HG03103 (cell line): ENCODE data around the gene HS3ST6.
"Not testable (repeated sequence)": the region's sequence is repeated elsewhere in the genome, so short reads cannot be mapped to it uniquely, and the experiment has no call there.

Experiments
- ATAC-seq: cut with Tn5 transposase; IDR thresholded peaks from one replicate; pipeline ENCODE4 v1.9.1; 2021; ENCODE audit warnings: low read depth; ENCODE audit not compliant: unreplicated experiment

The HS3ST6 gene

DNA sequence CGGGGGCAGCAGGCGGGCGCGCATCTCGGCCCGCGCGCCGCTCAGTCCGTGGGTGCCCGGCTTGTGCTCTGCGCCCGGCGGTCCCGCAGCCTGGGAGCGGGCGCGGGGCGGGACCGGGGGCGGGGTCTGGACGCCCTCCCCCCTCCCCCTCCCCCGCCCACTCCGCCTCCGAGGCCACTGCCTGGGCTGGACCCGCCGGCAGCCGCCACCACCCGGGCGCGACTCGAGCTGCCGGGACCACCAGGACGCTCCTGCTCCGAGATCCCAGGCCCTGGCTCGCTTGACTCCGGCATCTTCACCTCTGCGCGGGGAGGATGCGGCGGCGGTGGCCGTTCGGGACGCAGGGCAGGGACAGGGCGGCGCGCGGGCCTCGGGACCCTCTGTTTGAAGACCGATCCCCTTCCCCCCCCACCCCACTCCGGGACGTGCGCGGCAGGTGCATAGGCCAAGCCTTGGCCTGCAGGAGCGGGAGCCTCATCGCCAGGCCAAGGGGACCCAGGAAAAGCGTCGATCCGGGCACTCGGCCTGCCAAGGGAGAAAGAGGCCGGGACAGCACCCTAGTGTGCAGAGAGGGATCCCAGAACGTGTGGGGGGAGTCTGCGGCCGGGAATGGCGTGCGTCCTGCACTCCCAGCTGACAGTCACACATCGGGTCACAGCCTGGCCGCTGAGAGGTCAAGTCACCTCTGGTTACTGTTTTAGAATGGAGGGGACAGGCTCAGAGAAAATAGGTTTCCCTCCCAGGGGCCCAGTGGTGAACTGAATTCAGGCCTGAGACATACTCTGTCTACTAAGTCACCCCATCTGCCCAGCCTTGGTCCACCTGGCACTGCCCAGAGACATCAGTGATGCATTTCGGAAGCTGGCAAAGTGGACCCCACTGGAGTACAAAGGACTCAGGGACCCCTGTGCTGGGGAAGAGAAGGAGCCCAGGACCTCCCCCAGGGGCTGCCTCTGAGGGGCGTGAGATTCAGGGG, at the start of gene HS3ST6:
HS3ST6 (minus strand) TSS at position 65 of the 976 bp plus-strand sequence. CDS start 92 bp downstream, outside the sequence.
- no peak for ATAC-seq

DNA sequence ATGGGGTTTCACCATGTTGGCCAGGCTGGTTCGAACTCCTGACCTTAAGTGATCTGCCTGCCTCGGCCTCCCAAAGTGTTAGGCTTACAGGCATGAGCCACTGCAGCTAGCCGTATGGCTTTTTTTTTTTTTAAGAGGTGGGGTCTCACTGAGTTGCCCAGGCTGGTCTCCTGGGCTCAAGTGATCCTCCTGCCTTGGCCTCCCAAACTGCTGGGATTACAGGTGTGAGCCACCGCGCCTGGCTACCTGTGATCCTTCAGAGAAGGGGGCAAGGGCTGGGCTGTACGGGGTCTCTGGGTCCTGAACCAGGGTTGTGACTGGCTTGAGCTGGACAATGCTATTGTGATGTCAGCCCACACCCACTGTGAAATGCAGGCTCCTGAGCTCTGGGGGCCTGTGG, 48.2 kb upstream of the HS3ST6 start, which contains the start of gene RNF151:
RNF151 (plus strand) TSS at position 397 of the 400 bp plus-strand sequence. CDS start 26 bp downstream, outside the sequence.
- no peak for ATAC-seq

DNA sequence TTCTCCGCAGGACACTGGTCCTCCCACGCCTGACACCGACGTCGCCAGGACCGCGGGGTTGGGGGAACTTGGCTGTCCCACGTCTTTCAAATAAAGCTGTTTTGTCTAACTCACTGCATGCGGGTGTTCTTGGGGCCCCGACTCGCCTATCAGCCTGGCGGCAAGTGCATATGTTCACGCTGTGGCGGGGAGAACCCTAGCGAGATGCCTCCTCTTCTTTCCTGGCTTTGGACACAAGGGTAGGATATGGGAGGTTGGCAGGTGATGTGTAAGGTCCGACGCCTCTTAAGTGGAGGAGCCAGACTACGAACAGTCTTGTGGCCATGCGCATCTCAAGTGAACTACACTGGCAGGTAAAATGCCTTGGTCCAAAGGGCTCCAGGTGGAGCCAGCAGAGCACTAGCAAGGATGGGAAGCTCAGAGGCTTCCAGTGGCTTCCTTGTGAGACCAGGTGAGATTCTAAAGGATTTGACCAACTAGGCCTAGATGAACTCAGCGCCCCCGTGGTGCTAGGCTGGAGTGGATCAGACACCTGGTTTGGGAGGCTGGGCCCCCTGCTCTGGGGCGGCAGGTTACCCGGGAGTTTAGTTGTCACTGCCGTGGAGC, 47.3 kb upstream of the HS3ST6 start:
- no peak for ATAC-seq

DNA sequence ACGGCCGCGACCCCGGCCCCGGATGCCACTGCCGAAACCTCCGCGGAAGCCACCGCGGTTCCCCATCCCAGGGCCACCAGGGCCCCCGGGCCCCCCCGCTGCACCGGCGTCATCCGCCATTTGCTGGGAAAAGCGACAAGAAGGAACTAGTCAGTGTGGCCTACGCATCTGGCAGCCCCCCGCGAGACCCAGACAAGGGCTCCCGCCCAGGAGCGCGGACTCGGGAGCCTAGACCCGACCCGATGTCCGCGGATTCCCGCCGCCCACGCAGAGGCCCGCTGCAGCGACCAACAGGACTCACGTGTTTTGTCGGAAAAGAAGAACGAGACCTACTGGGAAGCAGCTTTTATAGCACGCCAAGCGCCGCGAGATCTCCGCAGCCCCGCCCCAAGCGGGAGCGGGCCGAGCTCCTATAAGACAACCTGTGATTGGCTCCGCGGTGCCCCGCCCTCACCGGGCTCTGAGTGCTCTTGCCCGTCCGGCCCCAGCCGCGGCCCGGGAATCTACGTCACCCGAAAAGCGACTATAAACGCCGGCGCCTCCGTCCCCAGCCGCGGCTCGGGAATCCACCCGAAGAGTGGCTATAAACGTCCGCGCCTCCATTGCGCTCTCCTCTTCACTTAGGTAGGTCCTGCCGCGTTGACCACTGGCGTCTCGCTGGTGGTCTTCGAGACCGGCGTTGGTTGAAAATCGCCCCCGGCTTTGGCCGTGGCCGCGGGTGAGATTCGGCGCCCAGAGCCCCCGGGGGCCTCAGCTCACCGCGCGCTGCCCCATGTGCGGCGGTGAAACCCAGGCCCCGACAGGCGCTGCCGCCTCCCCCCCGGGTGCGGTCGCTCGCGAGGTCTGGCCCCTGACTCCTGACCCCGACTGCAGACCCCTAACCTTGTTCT, 46.5 kb upstream of the HS3ST6 start, which contains the start of gene RPS2:
RPS2 (minus strand) TSS at position 321 of the 890 bp plus-strand sequence; CDS start at position 120, 201 bp downstream.
- ATAC-seq, result peak; percentile 75

DNA sequence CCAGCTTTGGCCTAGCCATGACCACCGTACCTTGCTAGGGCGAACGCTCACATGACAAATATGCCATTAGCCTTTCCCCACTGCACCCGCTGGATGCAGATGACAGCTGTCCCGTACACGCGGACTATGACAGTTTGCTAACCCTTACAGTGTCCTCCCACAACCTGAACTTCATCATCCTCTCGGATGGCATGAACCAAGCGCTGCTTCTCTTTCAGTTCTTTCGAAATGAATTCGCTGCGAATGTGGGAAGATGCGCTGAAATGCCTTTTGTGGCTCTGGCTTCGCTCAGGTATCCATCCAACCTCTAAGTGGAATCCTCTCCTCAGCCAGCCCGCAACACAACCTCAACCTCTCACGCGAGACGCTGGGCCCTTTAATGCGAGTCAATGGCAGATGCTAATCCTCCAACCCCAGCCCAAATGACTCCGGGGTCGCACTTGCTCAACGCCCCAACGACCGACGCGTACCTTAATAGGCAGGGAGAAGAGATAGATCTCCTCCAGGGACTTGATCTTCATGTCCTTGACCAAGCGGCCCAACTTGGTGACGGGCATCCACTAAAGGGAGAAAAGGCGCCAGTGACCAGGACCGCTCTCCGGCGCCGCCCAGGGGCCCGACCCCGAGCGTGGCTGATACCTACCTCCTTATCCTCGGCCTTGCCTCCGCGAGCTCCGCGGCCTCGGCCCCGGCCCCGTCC, 45.7 kb upstream of the HS3ST6 start:
- ATAC-seq, result no peak

DNA sequence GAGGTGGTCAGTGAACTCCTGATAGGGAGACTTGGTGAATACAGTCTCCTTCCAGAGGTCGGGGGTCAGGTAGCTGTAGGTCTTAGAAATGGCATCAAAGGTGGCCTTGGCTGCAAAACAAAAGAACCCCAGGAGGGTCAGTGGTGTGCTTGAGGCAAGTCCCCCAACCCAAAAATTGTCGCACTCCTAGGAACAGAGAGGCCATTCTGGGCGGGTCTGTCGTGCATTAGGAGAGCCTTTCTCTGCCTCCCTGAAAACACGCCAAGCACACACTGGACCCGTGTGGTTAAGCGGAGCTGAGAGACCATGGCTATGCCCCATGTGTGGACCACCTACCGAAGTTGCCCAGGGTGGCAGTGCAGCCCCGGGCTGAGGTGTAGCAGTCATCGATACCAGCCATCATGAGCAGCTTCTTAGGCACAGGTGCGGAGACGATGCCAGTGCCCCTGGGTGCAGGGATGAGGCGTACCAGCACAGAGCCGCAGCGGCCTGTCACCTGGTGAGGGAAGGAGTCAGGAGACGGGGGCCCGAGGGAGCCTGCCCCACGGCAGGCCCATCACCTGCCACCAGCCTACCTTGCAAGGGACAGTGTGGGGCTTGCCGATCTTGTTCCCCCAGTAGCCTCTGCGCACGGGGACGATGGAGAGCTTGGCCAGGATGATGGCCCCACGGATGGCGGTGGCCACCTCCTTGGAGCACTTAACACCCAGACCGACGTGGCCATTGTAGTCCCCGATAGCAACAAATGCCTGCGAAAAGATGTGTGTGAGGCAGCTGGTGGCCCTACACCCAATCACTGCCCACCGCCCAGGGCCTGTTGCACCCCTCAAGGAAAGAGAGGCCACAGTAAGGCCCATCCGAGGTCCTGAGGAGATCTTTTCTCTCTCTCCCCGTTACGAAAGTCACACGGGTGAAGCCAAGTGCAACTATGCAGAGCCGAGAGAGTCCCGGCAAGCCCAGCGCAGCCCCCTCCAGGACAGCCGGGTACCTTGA, 44.2 kb upstream of the HS3ST6 start:
- not testable (repeated sequence) for ATAC-seq

DNA sequence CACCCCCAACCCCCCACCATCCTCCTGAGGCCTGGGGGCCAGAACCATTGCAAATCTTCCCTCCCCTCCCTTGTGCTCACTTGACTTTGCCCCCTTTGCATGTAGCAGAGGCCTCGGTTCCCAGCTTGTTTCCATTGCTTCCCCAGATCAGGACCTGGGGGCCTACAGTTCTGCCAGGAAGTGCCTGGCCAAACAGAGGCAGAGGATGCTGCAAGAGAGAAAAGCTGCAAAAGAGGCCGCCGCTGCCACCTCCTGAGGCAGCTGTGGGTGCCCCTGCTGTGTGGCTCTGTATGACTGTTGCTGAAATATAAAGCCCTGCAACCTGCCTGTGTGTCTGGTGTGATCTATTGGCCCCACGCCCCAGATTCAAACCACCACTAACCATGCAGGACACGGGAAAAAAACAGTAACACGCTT, 43.4 kb upstream of the HS3ST6 start:
- ATAC-seq, result no peak

DNA sequence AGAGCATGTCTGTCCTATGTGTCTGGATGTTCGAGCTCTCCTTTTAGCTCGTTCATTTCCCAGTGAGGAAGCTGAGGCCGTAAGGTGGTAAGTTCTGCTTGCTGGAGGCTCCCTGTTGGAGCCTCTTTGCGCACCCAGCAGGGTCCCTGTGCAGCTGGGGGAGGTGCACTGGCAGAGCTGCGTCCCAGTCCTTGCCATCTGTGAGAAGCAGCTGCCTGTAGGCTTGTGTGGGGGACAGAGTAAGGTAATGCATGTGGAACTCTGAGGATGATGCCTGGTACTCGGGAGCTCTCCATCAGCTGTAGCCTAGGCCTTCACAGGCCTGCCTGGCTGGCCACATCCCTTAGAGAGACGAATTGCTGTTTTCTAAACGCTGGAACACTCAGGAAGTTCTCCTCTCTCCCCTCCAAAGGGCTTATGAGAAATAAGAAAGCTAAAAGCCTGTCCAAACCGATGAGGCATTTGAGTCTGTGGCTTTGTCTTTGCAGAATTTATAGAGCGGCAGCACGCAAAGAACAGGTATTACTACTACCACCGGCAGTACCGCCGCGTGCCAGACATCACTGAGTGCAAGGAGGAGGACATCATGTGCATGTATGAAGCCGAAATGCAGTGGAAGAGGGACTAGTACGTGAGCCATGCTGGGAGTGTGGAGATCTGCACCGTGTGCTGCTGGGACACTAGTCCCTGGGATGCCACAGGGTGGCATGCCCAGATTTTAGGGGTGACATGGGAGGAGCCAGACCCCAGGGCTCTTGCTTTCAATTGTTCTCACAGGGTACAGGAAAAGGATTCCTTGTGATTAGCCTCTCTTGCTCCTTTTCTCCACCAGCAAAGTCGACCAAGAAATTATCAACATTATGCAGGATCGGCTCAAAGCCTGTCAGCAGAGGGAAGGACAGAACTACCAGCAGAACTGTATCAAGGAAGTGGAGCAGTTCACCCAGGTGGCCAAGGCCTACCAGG, 42.7 kb upstream of the HS3ST6 start:
- ATAC-seq, result no peak

DNA sequence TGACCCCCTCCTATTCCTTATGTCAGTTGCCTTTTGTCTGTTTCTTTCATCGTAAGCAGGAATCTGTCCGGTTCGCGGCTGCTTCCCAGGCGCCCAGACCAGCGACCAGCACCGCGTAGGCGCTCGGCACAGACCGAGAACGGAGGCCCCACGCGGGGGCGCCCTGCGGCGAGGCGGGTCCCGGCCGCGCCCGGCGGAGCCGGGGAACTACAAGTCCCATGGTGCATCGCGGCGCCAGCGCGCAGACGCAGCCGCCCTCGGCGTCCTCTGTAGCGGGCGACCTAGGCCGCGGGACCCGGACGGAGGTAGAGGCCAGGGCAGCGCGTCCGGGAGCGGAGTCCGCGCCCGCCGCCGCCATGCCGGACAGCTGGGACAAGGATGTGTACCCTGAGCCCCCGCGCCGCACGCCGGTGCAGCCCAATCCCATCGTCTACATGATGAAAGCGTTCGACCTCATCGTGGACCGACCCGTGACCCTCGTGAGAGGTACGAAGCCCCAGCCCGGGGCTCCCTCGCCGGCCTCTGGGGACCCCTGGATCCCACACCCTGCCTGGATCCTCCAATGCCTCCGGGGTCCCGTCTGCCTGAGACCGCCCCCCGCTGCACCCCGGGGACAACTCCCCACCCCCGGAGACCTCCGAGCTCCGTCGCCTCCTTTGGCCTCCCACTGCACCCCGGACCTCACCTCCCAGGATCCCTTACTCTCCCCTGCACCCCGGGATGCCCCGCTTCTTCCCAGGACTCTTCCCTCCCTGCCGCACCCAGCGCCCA, 41.2 kb upstream of the HS3ST6 start, which contains the start of gene NDUFB10:
NDUFB10 (plus strand) TSS at position 270 of the 771 bp plus-strand sequence; CDS start at position 357, 87 bp downstream.
- peak; percentile 69 for ATAC-seq

DNA sequence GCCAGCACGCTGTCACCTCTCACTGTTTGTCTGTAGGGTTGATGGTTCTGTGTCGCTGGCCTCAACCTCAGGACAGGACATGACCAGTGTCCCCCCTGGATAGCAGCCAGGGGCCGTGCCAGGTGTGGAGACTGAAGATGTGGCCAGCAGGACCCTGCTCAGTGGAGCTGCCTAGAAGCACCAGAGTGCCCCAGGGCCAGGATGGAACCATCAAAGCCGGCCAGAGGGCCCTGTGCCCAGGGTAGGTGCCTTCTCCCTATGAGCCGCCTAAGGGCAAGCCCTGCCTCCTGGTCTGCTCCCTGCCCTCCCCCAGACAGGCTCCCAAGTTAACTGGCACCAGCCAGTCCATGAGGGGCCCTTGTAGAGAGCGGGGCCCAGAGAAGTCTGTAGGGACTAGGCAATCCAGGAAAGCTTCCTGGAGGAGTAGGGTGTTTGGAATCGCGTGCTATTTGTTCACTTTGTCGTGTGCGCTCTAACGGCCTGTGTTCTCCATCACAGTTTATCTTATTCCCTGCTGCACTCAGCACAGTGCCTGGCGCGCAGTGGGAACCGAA, 40.6 kb upstream of the HS3ST6 start:
- no peak for ATAC-seq

DNA sequence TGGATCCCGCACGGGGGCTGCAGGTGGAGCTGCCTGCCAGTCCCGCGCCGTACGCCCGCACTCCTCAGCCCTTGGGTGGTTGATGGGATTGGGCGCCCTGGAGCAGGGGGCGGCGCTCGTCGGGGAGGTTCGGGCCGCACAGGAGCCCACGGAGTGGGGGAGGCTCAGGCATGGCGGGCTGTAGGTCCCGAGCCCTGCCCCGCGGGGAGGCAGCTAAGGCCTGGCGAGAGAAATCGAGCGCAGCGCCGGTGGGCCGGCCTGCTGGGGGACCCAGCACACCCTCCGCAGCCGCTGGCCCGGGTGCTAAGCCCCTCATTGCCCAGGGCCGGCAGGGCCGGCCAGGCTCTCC, 39.9 kb upstream of the HS3ST6 start:
- ATAC-seq, result not testable (repeated sequence)

DNA sequence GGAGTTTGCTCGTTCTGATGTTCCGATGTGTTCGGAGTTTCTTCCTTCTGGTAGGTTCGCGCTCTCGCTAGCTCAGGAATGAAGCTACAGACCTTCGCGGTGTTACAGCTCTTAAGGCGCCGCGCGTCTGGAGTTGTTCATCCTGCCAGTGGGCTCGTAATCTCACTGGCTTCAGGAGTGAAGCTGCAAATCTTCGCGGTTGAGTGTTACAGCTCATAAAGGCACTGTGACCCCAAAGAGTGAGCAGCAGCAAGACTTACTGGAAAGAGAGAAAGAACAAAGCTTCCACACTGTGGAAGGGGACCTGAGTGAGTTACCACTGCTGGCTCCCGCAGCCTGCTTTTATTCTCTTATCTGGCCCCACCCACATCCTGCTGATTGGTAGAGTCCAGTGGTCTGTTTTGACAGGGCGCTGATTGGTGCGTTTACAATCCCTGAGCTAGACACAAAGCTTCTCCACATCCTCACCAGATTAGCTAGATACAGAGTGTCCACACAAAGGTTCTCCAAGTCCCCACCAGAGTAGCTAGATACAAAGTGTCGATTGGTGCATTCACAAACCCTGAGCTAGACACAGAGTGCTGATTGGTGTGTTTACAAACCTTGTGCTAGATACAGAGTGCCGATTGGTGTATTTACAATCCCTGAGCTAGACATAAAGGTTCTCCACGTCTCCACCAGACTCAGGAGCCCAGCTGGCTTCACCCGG, 39.4 kb upstream of the HS3ST6 start:
- not testable (repeated sequence) for ATAC-seq

DNA sequence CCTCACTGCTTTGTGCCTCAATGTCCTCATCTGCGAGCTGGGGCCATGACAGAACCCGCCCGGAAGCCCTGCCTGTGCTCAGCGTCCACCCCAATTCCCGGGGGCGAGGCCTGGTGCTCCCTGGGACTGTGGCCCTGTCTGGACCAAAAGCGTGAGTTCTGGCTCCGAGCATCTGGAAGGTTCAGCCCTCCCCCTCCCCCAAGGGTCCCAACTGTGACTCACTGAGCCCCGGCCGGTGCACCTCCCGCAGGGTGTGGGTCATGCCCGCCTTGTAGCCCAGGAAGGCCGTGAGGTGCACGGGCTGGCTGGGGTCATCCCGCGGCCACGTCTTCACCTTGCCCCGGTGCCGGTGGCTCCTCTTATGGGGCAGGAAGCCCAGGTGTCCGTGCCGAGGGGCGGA, 35.5 kb upstream of the HS3ST6 start:
- no peak for ATAC-seq

DNA sequence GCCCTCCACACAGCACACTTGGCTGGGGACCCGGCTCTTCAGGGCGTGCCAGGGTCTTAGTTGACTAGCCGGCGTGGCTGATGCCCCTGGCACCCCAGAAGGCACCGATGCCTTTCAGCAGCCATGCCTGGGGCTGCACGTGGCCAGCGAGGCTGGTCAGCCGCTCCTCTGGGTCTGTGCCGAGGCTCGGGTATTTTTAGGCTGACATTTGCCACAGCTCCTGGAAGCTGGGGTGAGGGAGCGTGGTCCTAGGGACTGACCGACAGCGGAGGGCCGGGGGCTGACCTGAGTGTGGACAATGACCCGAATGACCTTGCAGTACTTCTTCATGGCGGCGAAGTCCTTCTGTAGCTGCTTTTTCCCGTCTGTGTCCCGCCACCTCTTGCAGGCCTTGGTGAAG, 32.3 kb upstream of the HS3ST6 start:
- ATAC-seq, result no peak

DNA sequence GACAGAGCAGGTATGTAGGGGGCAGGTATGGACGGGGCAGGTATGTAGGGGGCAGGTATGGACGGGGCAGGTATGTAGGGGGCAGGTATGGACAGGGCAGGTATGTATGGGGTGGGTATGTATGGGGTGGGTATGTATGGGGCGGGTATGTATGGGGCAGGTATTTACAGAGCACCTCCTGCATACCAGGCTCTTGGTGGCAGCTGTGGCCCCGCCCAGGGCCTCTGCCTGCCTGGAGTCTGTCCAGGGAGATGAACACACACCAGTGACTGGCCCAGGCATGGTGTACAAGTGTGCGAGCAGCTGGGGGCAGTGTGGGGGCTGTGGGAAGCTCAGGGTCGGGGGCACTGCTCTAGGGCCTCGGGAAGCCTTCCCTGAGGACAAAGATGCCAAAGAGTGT, 31.8 kb upstream of the HS3ST6 start:
- no peak for ATAC-seq

DNA sequence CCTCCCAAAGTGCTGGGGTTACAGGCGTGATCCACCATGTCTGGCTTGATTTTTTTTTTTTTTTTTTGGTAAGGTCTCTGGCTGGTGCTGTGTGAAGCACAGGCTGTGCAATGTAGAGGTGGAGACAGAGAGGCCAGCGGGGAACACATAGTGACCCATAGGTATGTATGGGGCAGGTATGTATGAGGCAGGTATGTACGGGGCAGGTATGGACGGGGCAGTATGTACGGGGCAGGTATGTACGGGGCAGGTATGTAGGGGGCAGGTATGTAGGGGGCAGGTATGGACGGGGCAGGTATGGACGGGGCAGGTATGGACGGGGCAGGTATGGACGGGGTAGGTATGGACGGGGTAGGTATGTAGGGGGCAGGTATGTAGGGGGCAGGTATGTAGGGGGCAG, 31.3 kb upstream of the HS3ST6 start:
- no peak for ATAC-seq
